Adrenal gland (tissue), 5 donors: ENCODE results near the gene DNAJC6.

Experiments used
- CTCF ChIP-seq, 6 experiments: fragments of 450-650 bp in 4 of 6; fragments of 200-600 bp in 2 of 6; sonication (generic) in 1 of 6; IDR thresholded peaks; 1 replicate in 5 of 6; 2 replicates in 1 of 6; pipeline versions ENCODE4 v1.5.1 to v1.8.0; 2016 to 2021; ENCODE audit warnings: antibody characterized with exemption in 6 of 6, mild to moderate bottlenecking in 2 of 6, moderate library complexity in 1 of 6
- POLR2A ChIP-seq, 2 donors: fragments of 450-650 bp; IDR thresholded peaks; one replicate each; pipeline ENCODE4 v1.6.1; 2017; ENCODE audit warnings: antibody characterized with exemption in 2 of 2, mild to moderate bottlenecking in 2 of 2, moderate library complexity in 1 of 2
- donor health status: DM: no; HTN: no; CAD: no.

- TF ChIP-seq CTCF (IDR thresholded peaks at IDR 0.05): no peak
- no peak for TF ChIP-seq POLR2A (IDR thresholded peaks at IDR 0.05)
These were observed 12.5 kb downstream of the DNAJC6 start for GRCh38 chr1:65321879-65322278.
